ENCODE data around the gene OSBP2.

The OSBP2 gene

GRCh38 chr22:30918761-30919160 lies 224.1 kb downstream of the OSBP2 start:
- no peak for DNase-seq

GRCh38 chr22:30919973-30920372 lies 225.3 kb downstream of the OSBP2 start:
- no peak for DNase-seq

- peak; percentile 85 for DNase-seq
Observed at GRCh38 chr22:30920407-30920806, 225.7 kb downstream of the OSBP2 start.

- DNase-seq: no peak
Observed at GRCh38 chr22:30921108-30921507, 226.4 kb downstream of the OSBP2 start.

- DNase-seq: peak; percentile 88
Observed at GRCh38 chr22:30922151-30922611, 227.5 kb downstream of the OSBP2 start.

- no peak for DNase-seq
Observed at GRCh38 chr22:30923168-30923900, 228.7 kb downstream of the OSBP2 start.

GRCh38 chr22:30925667-30926066 lies 231.0 kb downstream of the OSBP2 start:
- no peak for DNase-seq

GRCh38 chr22:30926706-30927105 lies 232.0 kb downstream of the OSBP2 start:
- DNase-seq: no peak

- DNase-seq: no peak
Observed at GRCh38 chr22:30927806-30928205, 233.1 kb downstream of the OSBP2 start.

- no peak for DNase-seq
Observed at GRCh38 chr22:30928401-30928800, 233.7 kb downstream of the OSBP2 start.

GRCh38 chr22:30930228-30930627 lies 235.6 kb downstream of the OSBP2 start:
- no peak for DNase-seq

- DNase-seq: no peak
Observed at GRCh38 chr22:30931541-30932300, 237.0 kb downstream of the OSBP2 start.

- no peak for DNase-seq
Observed at GRCh38 chr22:30932661-30933060, 238.0 kb downstream of the OSBP2 start.

- DNase-seq: no peak
Observed at GRCh38 chr22:30933457-30933856, 238.8 kb downstream of the OSBP2 start.

- no peak for DNase-seq
Observed at GRCh38 chr22:30934053-30934452, 239.4 kb downstream of the OSBP2 start.

- peak; percentile 53 for DNase-seq
Observed at GRCh38 chr22:30940685-30941362, 246.2 kb downstream of the OSBP2 start.

- DNase-seq: no peak
Observed at GRCh38 chr22:30941363-30941740, 246.7 kb downstream of the OSBP2 start.

- DNase-seq: peak; percentile 66
Observed at GRCh38 chr22:30943368-30943767, 248.7 kb downstream of the OSBP2 start.

GRCh38 chr22:30944986-30945385 lies 250.3 kb downstream of the OSBP2 start:
- DNase-seq: no peak

GRCh38 chr22:30945653-30946052 lies 251.0 kb downstream of the OSBP2 start:
- DNase-seq: no peak

GRCh38 chr22:30946354-30946753 lies 251.7 kb downstream of the OSBP2 start:
- no peak for DNase-seq

GRCh38 chr22:30947173-30947815 lies 252.6 kb downstream of the OSBP2 start:
- no peak for DNase-seq

GRCh38 chr22:30947816-30948454 lies 253.3 kb downstream of the OSBP2 start:
- peak; percentile 59 for DNase-seq

All from CD4-positive, alpha-beta T cell treated with Interleukin-17A for 1 hour (primary cell).